Measurements from ENCODE around the gene PWWP2B.

PWWP2B gene

GRCh38 chr10:132448248-132448731 lies 51.3 kb downstream of the PWWP2B start:
- DNase-seq, result peak; percentile 63

- DNase-seq, result no peak
Observed at GRCh38 chr10:132449051-132449810, 52.2 kb downstream of the PWWP2B start.

GRCh38 chr10:132449811-132450181 lies 52.8 kb downstream of the PWWP2B start:
- no peak for DNase-seq

GRCh38 chr10:132450466-132450824 lies 53.4 kb downstream of the PWWP2B start:
- no peak for DNase-seq

GRCh38 chr10:132450825-132451505 lies 54.0 kb downstream of the PWWP2B start:
- no peak for DNase-seq

GRCh38 chr10:132451506-132452215 lies 54.7 kb downstream of the PWWP2B start:
- no peak for DNase-seq

GRCh38 chr10:132452216-132452650 lies 55.2 kb downstream of the PWWP2B start:
- no peak for DNase-seq

GRCh38 chr10:132452651-132453469 lies 55.9 kb downstream of the PWWP2B start:
- DNase-seq, result peak; percentile 64

GRCh38 chr10:132453470-132453861 lies 56.5 kb downstream of the PWWP2B start:
- DNase-seq, result no peak

GRCh38 chr10:132454296-132455198 lies 57.5 kb downstream of the PWWP2B start:
- no peak for DNase-seq

- no peak for DNase-seq
Observed at GRCh38 chr10:132455441-132455971, 58.5 kb downstream of the PWWP2B start.

GRCh38 chr10:132455986-132456847 lies 59.2 kb downstream of the PWWP2B start:
- DNase-seq, result no peak

- no peak for DNase-seq
Observed at GRCh38 chr10:132456881-132457280, 59.9 kb downstream of the PWWP2B start.

GRCh38 chr10:132457328-132458070 lies 60.5 kb downstream of the PWWP2B start:
- DNase-seq, result no peak

- DNase-seq, result no peak
Observed at GRCh38 chr10:132458071-132458585, 61.1 kb downstream of the PWWP2B start.

GRCh38 chr10:132458586-132459300 lies 61.7 kb downstream of the PWWP2B start:
- no peak for DNase-seq

GRCh38 chr10:132459301-132460003 lies 62.5 kb downstream of the PWWP2B start:
- no peak for DNase-seq

- DNase-seq, result no peak
Observed at GRCh38 chr10:132460071-132460470, 63.1 kb downstream of the PWWP2B start.
